HuH-7.5 (cell line): ENCODE data around the gene HDAC4.

ENCODE experiments used
- DNase-seq: peaks from one replicate; pipeline ENCODE4 v3.0.0; 2011; ENCODE audit warnings: low spot score

HDAC4 gene

GRCh38 chr2:239383036-239383758, 17.6 kb downstream of the HDAC4 start:
- no peak for DNase-seq

- no peak for DNase-seq
These were observed 18.4 kb downstream of the HDAC4 start for GRCh38 chr2:239382384-239382880.

- DNase-seq = no peak
These were observed 19.1 kb downstream of the HDAC4 start for GRCh38 chr2:239381709-239382134.

DNA sequence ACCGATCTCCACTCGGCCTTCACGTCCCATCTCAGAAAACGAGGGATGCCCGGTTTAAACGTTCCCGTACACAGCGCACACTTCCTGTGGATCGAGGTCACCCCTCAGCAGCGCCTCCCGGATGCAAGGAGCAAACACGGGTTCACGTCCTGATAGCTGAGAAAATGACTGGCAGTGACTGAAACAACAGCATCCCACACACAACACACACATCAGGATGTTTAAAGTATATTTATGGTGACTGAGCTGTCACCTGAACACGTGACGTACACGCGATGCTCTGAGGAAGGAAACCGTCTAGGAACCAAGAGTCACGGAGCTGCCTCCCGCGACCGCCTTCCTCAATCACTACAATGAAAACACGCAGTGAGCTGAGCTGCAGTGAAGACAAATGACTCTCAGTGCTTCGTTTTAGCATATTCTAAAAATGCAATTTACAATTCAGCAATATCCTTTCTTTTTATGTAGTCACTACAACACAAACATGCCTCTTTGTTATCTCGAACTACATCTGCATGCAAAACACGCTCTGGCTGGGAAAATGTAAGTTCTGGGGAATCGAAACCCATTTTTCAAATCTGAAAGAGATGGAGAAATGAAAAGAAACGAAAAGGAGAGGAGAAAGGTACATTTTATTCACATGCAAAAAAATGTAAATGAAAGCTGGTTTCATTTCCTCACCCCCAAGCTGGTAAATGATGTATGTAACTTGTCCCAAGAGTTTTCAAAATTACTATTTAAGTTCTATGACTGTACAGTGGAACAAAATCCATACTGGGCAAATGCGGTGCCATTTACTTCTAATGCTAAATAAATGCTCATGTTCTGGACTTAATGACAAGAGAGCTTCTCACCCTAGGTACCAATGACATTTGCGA, 19.8 kb downstream of the HDAC4 start:
- no peak for DNase-seq

DNA sequence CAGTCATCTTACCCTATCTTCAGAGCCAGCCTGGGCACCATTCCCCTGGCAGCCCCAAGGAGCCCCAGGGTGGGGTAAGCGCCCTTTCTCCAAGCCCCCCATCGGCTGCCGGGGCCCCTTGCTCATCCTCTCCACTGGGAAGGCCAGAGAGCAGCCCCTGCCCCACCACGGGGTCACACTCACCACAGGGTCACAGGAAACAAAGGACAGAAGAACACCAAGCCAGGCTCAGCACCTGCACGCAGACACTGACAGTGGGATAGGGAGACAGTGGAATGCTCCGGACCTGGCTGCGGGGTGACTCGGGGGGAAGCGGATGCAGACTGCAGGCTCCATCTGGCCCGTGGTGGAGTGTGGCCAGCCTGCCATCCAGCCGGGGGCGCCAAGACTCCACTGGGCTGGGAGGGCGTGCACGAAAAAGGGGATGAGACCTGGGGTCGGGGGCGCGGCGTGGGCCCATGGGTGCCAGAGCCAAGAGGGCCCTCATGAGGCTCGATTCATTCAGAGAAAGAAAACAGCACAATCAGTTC, 21.1 kb downstream of the HDAC4 start:
- DNase-seq = no peak

DNA sequence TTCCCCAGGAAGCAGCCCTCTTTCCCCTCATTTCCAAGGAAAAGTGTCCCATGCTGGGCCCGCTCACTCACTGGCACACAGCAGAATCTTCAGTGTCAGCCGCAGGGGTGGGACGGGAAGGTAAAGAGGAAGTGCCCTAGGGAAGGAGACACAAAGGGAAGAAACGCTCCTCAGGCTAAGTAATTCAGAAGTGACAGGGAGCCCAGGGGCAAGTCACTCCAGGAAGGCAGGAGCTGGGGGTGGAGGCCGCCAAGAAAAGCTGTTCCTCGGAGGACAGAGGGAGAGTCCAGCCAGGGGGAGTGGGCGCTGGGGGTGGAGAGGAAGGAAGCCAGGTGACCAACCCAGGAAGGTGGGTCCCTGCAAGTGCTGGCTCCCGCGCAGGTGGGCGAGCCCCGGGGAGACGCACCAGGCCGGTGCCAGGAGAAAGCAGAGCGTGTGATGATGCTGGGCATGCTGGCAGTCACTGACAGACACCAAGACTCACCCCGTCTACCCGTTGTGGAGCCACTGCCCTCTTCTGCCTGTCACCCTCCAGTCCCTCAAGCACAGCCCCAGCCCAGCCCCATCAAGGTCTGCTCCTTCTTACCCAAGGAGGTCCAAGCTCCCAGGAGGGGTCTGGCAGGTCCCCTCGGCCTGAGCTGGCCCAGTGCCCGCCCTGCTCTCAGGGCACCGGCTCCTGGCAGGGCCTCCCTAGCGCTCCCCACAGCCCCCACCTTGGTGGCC, 21.7 kb downstream of the HDAC4 start:
- no peak for DNase-seq

- DNase-seq = no peak
These were observed 22.6 kb downstream of the HDAC4 start for GRCh38 chr2:239378021-239378917.

- DNase-seq = no peak
These were observed 23.2 kb downstream of the HDAC4 start for GRCh38 chr2:239377591-239377990.

DNA sequence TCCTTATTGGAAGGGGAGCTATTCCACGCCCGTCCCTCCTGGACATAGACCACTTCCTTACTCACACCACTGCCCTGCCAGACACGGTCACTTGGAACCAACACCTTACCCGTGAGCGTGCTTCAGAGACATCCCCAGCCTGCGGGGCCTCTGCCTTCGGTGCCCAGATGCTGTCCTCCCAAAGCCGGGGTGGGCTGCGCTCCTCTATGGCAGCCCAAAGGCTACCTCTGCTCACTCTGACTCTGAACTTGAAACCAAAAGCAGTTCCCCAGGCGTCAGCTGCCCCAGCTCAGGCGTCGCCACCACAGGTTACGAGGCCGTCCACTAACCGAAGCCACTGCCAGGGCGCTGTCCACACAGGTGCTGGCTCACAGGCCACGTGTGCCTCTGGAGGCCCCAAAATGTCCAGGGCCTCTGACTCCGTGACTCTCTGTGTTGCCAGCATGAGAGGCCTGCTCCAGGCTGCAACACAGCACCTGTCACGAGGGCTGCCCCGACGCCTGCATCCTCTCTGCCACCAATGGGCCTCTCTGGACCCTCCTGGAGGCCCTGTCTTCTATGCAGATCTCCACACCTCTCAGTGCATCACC, 23.8 kb downstream of the HDAC4 start:
- DNase-seq = no peak

DNA sequence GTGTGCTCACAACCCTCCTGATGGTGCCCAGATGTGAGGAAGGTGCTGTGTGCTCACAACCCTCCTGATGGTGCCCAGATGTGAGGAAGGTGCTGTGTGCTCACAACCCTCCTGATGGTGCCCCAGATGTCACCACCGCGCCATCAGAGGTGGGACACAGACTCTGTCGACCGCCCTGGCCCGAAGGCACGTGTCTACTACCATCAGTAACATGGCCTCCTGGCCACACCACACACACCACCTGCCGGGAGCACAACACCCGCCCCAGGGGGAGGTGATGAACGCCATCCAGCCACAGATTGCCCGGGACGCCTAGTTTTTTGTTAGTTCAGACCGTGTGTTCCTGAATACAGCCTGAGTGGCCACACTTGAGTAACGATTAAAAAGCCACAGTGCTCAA, 24.5 kb downstream of the HDAC4 start:
- DNase-seq = no peak

- no peak for DNase-seq
These were observed 25.4 kb downstream of the HDAC4 start for GRCh38 chr2:239375278-239376061.

DNA sequence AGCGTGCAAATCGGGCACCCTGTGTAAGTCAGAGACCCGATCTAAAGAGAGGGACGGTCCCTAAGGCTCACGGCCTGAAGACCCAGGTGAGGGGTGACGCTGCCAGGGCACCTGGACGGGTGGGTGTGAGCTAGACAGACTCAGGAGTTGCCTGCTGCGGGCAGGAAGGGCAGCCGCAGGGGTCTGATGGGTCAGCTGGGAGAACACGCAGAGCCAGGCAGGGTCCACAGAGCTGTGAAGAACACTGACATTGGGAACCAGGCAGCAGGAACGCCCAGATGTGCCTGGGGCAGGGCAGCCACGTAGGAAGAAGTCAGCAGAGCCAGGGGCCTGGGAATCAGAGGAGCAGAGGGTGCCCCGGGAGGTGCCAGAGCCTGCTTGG, 25.9 kb downstream of the HDAC4 start:
- no peak for DNase-seq

DNA sequence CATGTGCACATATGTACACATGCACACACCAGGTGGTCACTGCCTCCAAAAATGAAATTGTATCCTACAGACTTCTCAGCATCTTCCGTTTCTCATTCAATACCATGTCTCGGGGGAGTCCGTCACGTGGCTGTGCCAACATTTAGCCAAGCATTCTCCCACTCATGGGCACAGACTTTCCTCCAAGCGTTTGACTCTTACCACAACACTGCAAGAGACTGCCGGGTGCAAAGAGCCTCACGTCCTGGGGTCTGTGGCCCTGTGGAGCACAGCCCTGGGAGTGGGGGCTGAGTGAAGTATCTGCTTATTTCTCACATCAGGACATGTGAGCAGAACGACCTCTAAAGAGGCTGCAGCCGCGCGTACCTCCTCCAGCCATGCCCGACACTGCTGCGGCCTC, 28.0 kb downstream of the HDAC4 start:
- DNase-seq = no peak

DNA sequence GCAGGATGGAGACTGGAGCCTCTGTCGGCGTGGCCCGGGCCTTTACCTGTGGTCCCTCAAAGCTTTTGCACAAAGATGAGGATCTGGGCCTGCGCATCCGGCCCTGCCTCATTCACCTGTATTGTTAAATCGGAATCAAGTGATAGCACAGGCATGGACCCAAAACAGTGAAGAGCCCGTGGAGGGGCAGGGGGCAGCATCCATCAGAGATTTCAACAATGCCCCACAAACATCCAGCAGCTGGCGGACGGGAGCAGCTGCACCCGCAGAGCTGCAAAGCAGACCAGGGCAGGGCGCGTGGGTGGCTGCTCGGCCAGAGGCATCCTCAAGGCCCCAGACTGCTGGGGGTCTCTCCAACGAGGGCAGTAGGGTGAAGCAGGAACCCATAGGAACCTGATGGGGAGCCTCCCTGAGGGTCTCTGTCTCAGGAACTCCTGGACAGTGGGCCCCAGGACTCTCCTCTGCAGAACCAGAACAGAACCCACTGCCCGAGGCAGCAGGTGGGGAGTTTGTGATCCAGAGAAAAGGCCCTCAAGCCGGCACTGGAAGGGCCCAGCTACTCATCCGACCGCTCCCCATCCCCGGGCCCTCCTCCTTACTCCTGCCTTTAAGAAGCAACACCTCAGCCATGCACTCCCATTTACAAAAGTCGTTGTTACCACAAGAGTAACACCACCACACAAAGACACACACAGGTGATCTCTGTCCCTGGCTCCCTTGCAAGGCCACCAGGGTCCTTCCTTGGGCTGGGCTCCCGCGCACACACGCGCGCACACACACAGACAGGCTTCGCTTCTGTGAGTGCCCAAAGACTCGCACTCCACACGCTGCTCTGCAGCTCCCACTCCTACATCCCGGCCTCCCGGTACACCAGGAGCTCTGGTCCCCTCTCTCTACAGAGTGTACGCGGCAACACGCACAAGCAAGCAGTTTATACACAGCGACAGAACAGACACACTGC, 28.8 kb downstream of the HDAC4 start:
- no peak for DNase-seq

GRCh38 chr2:239370876-239371725, 29.7 kb downstream of the HDAC4 start:
- DNase-seq = no peak

DNA sequence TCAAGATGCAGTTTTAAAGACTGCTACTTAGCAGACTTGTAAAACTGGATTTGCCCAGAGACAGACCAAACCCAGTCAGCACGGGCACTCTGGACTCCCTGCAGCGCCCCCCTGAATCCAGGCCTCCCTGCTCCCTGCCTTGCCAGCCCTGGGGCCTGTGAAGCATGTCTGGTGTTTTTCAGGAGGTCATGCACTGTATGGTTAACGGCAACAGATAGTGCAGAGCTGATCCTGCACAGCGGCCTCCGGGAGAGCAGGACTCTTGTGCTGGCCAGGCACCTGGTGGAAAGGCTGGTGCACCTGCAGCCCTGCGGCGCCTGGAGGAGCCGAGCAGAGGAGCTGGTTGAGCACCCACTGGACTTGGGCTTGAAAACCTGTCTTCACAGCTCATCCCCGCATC, 30.4 kb downstream of the HDAC4 start:
- DNase-seq = no peak

DNA sequence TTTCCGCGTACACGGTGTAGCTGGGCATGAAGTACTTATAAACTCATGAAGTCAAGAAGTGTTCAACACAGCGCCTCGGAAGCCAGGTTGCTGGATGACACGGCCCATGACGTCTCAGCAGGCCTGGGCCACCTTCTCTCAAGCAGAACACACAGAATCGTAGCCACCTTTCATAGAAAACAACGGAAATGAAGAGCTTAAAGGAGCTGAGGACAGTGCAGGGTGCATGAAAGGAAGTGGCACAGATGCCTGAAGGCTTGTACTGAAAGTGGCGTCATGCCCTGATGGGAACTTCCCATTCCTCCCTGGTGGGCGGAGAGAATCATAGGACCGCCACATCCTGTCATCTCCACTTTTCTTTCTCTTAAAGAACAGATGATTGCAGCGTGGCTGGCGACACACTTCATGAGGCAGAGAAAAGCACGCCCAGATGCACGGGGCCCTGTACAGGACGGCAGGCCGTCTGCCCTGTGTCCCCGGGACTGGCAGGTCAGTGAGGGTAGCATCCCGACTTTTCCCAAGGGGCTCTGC, 31.1 kb downstream of the HDAC4 start:
- no peak for DNase-seq
